ENCODE results near the gene TNFRSF14. TPM values are rescaled to one million over a fixed set of nuclear protein-coding genes. Genes with fewer than 3 reads are reported as not detected.
A peak's percentile ranks its signal among the peaks of the same experiment; 100 is the strongest.

The TNFRSF14 gene
- total RNA-seq: 10 to 100 TPM in 1 of 4 donors, 1 to 10 TPM in 3; 3.4 to 11.5 (median 5.0) TPM

DNA sequence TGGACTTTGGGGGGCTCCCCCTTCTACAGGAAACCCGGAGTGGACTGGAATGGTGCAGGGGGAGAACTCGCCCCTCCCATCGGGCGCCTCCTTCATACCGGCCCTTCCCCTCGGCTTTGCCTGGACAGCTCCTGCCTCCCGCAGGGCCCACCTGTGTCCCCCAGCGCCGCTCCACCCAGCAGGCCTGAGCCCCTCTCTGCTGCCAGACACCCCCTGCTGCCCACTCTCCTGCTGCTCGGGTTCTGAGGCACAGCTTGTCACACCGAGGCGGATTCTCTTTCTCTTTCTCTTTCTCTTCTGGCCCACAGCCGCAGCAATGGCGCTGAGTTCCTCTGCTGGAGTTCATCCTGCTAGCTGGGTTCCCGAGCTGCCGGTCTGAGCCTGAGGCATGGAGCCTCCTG, at the start of gene TNFRSF14:
Gene TNFRSF14 (plus strand): TSS at position 95 of the 401 bp plus-strand sequence. CDS start 294 bp downstream, at position 389.
- H3K4me3 ChIP-seq: peak within 1 kb of the TSS; percentile 68 to 96 (median 72)
- H3K36me3 ChIP-seq: no peaks in the 10 kb centered on the region
- in situ Hi-C loops (cut with MboI; ENCODE audit: low sequenced_read_pairs in 4 of 4): no loop called here
- H3K4me1 ChIP-seq: peaks cover 7 to 21% of the 10 kb centered on the region in 2 donors
- intact Hi-C loops (cut with DNase I; ENCODE audit: low total_unique reads): loop anchor here (10.0 kb wide), 1 partner anchor 89 kb away; no protein-coding TSS in a partner anchor
- TF ChIP-seq, protein P1, sequence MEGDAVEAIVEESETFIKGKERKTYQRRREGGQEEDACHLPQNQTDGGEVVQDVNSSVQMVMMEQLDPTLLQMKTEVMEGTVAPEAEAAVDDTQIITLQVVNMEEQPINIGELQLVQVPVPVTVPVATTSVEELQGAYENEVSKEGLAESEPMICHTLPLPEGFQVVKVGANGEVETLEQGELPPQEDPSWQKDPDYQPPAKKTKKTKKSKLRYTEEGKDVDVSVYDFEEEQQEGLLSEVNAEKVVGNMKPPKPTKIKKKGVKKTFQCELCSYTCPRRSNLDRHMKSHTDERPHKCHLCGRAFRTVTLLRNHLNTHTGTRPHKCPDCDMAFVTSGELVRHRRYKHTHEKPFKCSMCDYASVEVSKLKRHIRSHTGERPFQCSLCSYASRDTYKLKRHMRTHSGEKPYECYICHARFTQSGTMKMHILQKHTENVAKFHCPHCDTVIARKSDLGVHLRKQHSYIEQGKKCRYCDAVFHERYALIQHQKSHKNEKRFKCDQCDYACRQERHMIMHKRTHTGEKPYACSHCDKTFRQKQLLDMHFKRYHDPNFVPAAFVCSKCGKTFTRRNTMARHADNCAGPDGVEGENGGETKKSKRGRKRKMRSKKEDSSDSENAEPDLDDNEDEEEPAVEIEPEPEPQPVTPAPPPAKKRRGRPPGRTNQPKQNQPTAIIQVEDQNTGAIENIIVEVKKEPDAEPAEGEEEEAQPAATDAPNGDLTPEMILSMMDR (IDR thresholded peaks at IDR 0.05 in 4 of 5, conservative IDR thresholded peaks at IDR 0.05 in 1 of 5): no peak
- TF ChIP-seq POLR2A (IDR thresholded peaks at IDR 0.05): no peak
- peak in 1 of 2 donors; percentile 35 for DNase-seq
- H3K27ac ChIP-seq: peak within 1 kb of the TSS; percentile 71 to 87 (median 85)
- no peaks in the 10 kb centered on the region for H3K9me3 ChIP-seq
- peak; percentile 51 to 77 for ATAC-seq
- peaks cover 0 to 4% (median 0%) of the 10 kb centered on the region in 3 donors for H3K27me3 ChIP-seq

GRCh38 chr1:2506901-2507565, 49.1 kb upstream of the TNFRSF14 start:
- Histone ChIP-seq H3K9me3 (no peaks in the 10 kb centered on the region), H3K36me3 (peaks cover 0 to 44% of the 10 kb centered on the region in 2 donors), H3K27me3 (peaks cover 29 to 30% (median 29%) of the 10 kb centered on the region in 3 donors), H3K27ac (no peak overlapping the region), H3K4me3 (no peak overlapping the region), H3K4me1 (peaks cover 5 to 11% of the 10 kb centered on the region in 2 donors)
- TF ChIP-seq, protein P1 (IDR thresholded peaks at IDR 0.05 in 4 of 5, conservative IDR thresholded peaks at IDR 0.05 in 1 of 5): no peak
- no peak for TF ChIP-seq POLR2A (IDR thresholded peaks at IDR 0.05)
- no peak for DNase-seq
- in situ Hi-C loops (cut with MboI; ENCODE audit: low sequenced_read_pairs in 4 of 4): no loop called here
- no peak for ATAC-seq
- intact Hi-C loops (cut with DNase I; ENCODE audit: low total_unique reads): no loop called here

- DNase-seq: no peak
- Histone ChIP-seq H3K9me3 (no peaks in the 10 kb centered on the region), H3K27me3 (peaks cover 21 to 23% (median 21%) of the 10 kb centered on the region in 3 donors), H3K4me1 (peaks cover 5 to 11% of the 10 kb centered on the region in 2 donors), H3K36me3 (peaks cover 0 to 52% of the 10 kb centered on the region in 2 donors), H3K27ac (no peak overlapping the region), H3K4me3 (no peak overlapping the region)
- intact Hi-C loops (cut with DNase I; ENCODE audit: low total_unique reads) (no loop called here), in situ Hi-C loops (cut with MboI; ENCODE audit: low sequenced_read_pairs in 4 of 4) (no loop called here)
- ATAC-seq: no peak
- TF ChIP-seq, protein P1 (IDR thresholded peaks at IDR 0.05 in 4 of 5, conservative IDR thresholded peaks at IDR 0.05 in 1 of 5): no peak
- TF ChIP-seq POLR2A (IDR thresholded peaks at IDR 0.05): no peak
Observed at GRCh38 chr1:2507744-2508155, 48.4 kb upstream of the TNFRSF14 start.

GRCh38 chr1:2508180-2508579, 48.0 kb upstream of the TNFRSF14 start:
- DNase-seq (no peak), ATAC-seq (no peak)
- in situ Hi-C loops (cut with MboI; ENCODE audit: low sequenced_read_pairs in 4 of 4): no loop called here
- TF ChIP-seq, protein P1 (IDR thresholded peaks at IDR 0.05 in 4 of 5, conservative IDR thresholded peaks at IDR 0.05 in 1 of 5): no peak
- TF ChIP-seq POLR2A (IDR thresholded peaks at IDR 0.05): no peak
- intact Hi-C loops (cut with DNase I; ENCODE audit: low total_unique reads): no loop called here
- Histone ChIP-seq H3K4me3 (no peak overlapping the region), H3K27me3 (peaks cover 17 to 18% (median 17%) of the 10 kb centered on the region in 3 donors), H3K4me1 (peaks cover 5 to 11% of the 10 kb centered on the region in 2 donors), H3K36me3 (peaks cover 0 to 56% of the 10 kb centered on the region in 2 donors), H3K27ac (no peak overlapping the region), H3K9me3 (no peaks in the 10 kb centered on the region)
